GM23338 (cell line): ENCODE results near the gene RP2. TPM values are rescaled to one million over a fixed set of nuclear protein-coding genes. Genes with fewer than 3 reads are reported as not detected.

ENCODE experiments used
- ATAC-seq: fragments of 200-7000 bp; cut with Tn5 transposase; 3 replicates; pipeline ENCODE4 v1.9.1; 2020
- DNase-seq: peaks from one replicate; pipeline ENCODE4 v3.0.0-alpha.2; 2015; ENCODE audit warnings: low spot score
- H2AFZ ChIP-seq: fragments of 200-600 bp; sonication (generic); 2 replicates; pipeline ENCODE4 v1.8.0; 2016; ENCODE audit warnings: antibody characterized with exemption, mild to moderate bottlenecking, moderate library complexity
- H3F3A ChIP-seq: fragments of 200-600 bp; sonication (generic); replicated peaks from 2 replicates; pipeline ENCODE4 v1.8.0; 2017; ENCODE audit warnings: antibody characterized with exemption, mixed run types, low read depth
- H3K27ac ChIP-seq: fragments of 200-600 bp; sonication (generic); 2 replicates; pipeline ENCODE4 v1.6.1; 2016; ENCODE audit warnings: low read depth
- H3K27me3 ChIP-seq: fragments of 200-600 bp; sonication (generic); 2 replicates; pipeline ENCODE4 v1.8.0; 2016; ENCODE audit warnings: mild to moderate bottlenecking, mixed run types, moderate library complexity; ENCODE audit not compliant: insufficient read depth
- H3K36me3 ChIP-seq: fragments of 200-600 bp; sonication (generic); 2 replicates; pipeline ENCODE4 v1.8.0; 2016; ENCODE audit warnings: mild to moderate bottlenecking; ENCODE audit not compliant: insufficient read depth
- H3K4me1 ChIP-seq: fragments of 200-600 bp; sonication (generic); 2 replicates; pipeline ENCODE4 v1.8.0; 2016; ENCODE audit warnings: mild to moderate bottlenecking, moderate library complexity; ENCODE audit not compliant: insufficient read depth
- H3K4me2 ChIP-seq: fragments of 200-600 bp; sonication (generic); 2 replicates; pipeline ENCODE4 v1.7.1; 2017; ENCODE audit warnings: mixed run types
- H3K4me3 ChIP-seq: fragments of 200-600 bp; sonication (generic); 2 replicates; pipeline ENCODE4 v1.6.1; 2016; ENCODE audit warnings: mixed run types
- H3K79me2 ChIP-seq: fragments of 200-600 bp; sonication (generic); replicated peaks from 2 replicates; pipeline ENCODE4 v1.8.0; 2017; ENCODE audit warnings: mild to moderate bottlenecking; ENCODE audit not compliant: insufficient read depth
- H3K9me2 ChIP-seq: fragments of 200-600 bp; sonication (generic); 2 replicates; pipeline ENCODE4 v1.8.0; 2017; ENCODE audit not compliant: insufficient read depth
- H4K20me1 ChIP-seq: fragments of 200-600 bp; sonication (generic); replicated peaks from 2 replicates; pipeline ENCODE4 v1.8.0; 2017; ENCODE audit warnings: mild to moderate bottlenecking; ENCODE audit not compliant: insufficient read depth
- H3K27ac Mint-ChIP-seq: 2 replicates; pipeline ENCODE4 v1.8.0; 2020; ENCODE audit warnings: inconsistent platforms, mild to moderate bottlenecking, moderate library complexity, mixed read lengths
- H3K27me3 Mint-ChIP-seq: 3 replicates; pipeline ENCODE4 v1.8.0; 2022; ENCODE audit warnings: low read depth, mild to moderate bottlenecking, moderate library complexity, mixed read lengths, inconsistent platforms; ENCODE audit not compliant: insufficient read depth, poor library complexity
- H3K36me3 Mint-ChIP-seq: 3 replicates; pipeline ENCODE4 v1.8.0; 2021; ENCODE audit warnings: low read depth, mild to moderate bottlenecking, inconsistent platforms, moderate library complexity, mixed read lengths
- H3K4me1 Mint-ChIP-seq: 3 replicates; pipeline ENCODE4 v1.8.0; 2020; ENCODE audit warnings: mild to moderate bottlenecking, inconsistent platforms, mixed read lengths
- H3K4me3 Mint-ChIP-seq: 3 replicates; pipeline ENCODE4 v1.8.0; 2021; ENCODE audit warnings: moderate library complexity, mild to moderate bottlenecking, inconsistent platforms, mixed read lengths
- H3K9me3 Mint-ChIP-seq: 3 replicates; pipeline ENCODE4 v1.8.0; 2020; ENCODE audit warnings: moderate library complexity, mild to moderate bottlenecking, inconsistent platforms, mixed read lengths
- EZH2 ChIP-seq: fragments of 200-600 bp; sonication (generic); IDR thresholded peaks from one replicate; pipeline ENCODE4 v1.8.0; 2017; ENCODE audit warnings: antibody characterized with exemption, mild to moderate bottlenecking, low read depth; ENCODE audit not compliant: unreplicated experiment
- NANOG ChIP-seq: IDR thresholded peaks from 2 replicates; pipeline ENCODE4 v1.6.1; 2016; ENCODE audit warnings: antibody characterized with exemption, borderline replicate concordance
- POLR2AphosphoS5 ChIP-seq: IDR thresholded peaks from 2 replicates; pipeline ENCODE4 v1.6.1; 2016; ENCODE audit warnings: antibody characterized with exemption, low read depth
- STAT1 ChIP-seq: IDR thresholded peaks from one replicate; pipeline ENCODE4 v1.6.1; 2016; ENCODE audit warnings: antibody characterized with exemption; ENCODE audit not compliant: unreplicated experiment
- ZNF331 ChIP-seq: fragments of 250-450 bp; sonication (Bioruptor Pico); IDR thresholded peaks from 2 replicates; pipeline ENCODE4 v1.5.0; 2020; ENCODE audit warnings: low read depth, mild to moderate bottlenecking, moderate library complexity
- polyA plus RNA-seq: library from polyadenylated mRNA; unstranded; fragments of >200 nt; fragmentation: Nextera tagmentation; extraction: Ambion mirVana; gene quantifications from 2 replicates; pipeline ENCODE4 v1.2.1, GENCODE V29; 2016
- total RNA-seq: library from RNA; depleted of rRNA; stranded (reverse); fragments of >200 nt; shearing (Covaris generic); gene quantifications from 2 replicates; pipeline ENCODE4 v1.2.3, GENCODE V29; 2014
- TF ChIP-seq, protein P1 (sequence below), 2 experiments: fragments of 200-600 bp in 1 of 2; sonication (generic) in 1 of 2; conservative IDR thresholded peaks; 2 replicates each; pipeline versions ENCODE4 v1.5.1 to v1.6.1; 2016 to 2017; ENCODE audit warnings: antibody characterized with exemption in 2 of 2, low read depth in 2 of 2, mild to moderate bottlenecking in 2 of 2, moderate library complexity in 1 of 2
- TF ChIP-seq, protein P2 (sequence below): IDR thresholded peaks from 2 replicates; pipeline ENCODE4 v1.6.1; 2016; ENCODE audit warnings: antibody characterized with exemption

The RP2 gene
- total and polyA plus RNA-seq, 2 experiments from 2014 or later: 4.5 to 12.1 TPM

DNA sequence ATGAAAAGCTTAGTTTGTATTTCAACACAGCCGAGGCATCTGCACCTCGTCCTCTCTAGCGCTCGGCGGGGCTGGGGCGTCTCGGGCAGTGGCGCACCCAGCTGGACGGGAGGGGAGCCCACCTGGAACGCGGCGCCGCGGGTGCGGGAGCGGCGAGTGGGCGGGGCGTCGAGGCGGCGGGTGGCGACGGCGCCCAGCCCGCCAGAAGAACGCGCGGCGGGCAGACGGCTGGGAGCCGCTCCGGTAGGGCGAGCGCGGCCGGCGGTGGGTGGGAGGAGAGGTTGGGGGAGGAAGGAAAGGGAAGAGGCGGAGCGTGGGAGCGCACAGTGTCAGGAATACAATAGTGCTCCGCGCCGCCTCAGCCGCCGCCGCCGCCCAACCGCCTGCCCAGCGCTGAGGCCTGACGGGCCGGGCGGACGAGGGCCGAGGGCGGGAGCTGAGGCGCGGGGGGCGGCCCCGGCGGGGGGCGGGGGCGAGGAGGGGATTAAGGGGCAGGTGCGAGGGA, 75.3 kb downstream of the RP2 start, which contains the start of gene JADE3:
Gene JADE3, plus strand, starts transcription at position 324 of the 505 bp plus-strand sequence. CDS start 72,474 bp downstream, outside the sequence.
- Histone ChIP-seq H3K9me2 (no peaks in the 10 kb centered on the region), H3K4me3 (peak within 1 kb of the TSS; percentile 81), H3K4me2 (peak within 1 kb of the TSS; percentile 90), H4K20me1 (no peaks in the 10 kb centered on the region), H3K36me3 (no peaks in the 10 kb centered on the region), H3F3A (0 out of 2 replicates have a peak, but pooled peaks cover 4% of the 10 kb centered on the region), H3K79me2 (peaks cover 39% of the 10 kb centered on the region), H3K27ac (peak within 1 kb of the TSS; percentile 59; the same call in 1 of the 2 replicates), H2AFZ (peak within 1 kb of the TSS; percentile 72; the same call in 1 of the 2 replicates), H3K4me1 (0 out of 2 replicates have a peak, but pooled peaks cover 6% of the 10 kb centered on the region), H3K27me3 (no peaks in the 10 kb centered on the region)
- H3K4me3 Mint-ChIP-seq: peak within 1 kb of the TSS; percentile 94
- DNase-seq (peak; percentile 78), ATAC-seq (peak; percentile 84)
- H3K27ac Mint-ChIP-seq: no peak within 1 kb of the TSS
- H3K27me3 Mint-ChIP-seq: peaks cover 2% of the 10 kb centered on the region
- H3K4me1 Mint-ChIP-seq: peaks cover 24% of the 10 kb centered on the region
- TF ChIP-seq POLR2AphosphoS5 (0 out of 2 replicates have a peak, but pooled peaks have one; percentile 42), ZNF331 (no peak)
- H3K36me3 Mint-ChIP-seq: no peaks in the 10 kb centered on the region; the same call in 2 of the 3 replicates
- no peaks in the 10 kb centered on the region for H3K9me3 Mint-ChIP-seq

DNA sequence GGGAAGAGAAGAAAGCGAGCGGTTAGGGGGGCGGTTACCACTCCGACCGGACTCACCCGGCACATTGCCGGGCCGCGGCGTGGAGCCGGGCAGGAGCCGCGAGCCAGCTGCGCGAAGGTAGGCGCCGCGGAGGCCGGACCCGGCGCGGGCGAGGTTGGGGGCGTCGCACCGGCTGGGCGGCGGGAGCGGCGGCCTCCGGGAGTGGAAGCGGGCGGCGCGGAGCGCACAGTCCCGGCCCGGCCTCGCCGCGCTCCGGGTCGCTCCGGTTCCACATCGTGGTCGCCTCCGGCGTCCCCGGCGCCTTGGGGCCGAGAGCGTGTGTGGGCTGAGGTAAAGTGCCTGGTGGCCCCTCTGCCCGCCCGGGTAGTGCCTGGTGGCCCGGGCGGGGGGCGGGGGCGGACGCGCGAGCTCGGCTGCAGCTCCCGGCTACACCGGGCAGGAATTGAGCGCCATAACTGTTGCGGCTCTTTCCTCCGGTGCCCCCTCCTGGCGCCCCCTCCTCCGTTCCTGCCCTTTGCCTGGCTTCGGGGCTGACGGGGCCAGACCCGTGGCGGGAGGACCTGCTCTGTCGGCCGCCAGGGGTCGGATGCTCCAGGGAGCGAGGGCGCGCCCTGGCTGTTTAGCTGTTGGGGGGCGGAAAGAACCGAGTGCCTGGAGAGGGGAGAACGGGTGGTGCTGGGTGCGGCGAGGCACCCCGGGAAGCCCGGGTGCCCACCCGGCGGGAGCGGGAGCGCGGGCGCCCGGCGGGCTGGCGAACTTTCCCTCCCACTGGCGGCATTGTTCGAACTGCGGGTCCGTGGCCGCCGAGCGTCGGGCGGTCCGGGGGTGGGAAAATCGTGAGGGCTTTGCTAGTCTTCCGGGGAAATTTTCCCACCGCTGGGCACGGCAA, 76.0 kb downstream of the RP2 start:
- TF ChIP-seq STAT1: no peak
- TF ChIP-seq, protein P1, sequence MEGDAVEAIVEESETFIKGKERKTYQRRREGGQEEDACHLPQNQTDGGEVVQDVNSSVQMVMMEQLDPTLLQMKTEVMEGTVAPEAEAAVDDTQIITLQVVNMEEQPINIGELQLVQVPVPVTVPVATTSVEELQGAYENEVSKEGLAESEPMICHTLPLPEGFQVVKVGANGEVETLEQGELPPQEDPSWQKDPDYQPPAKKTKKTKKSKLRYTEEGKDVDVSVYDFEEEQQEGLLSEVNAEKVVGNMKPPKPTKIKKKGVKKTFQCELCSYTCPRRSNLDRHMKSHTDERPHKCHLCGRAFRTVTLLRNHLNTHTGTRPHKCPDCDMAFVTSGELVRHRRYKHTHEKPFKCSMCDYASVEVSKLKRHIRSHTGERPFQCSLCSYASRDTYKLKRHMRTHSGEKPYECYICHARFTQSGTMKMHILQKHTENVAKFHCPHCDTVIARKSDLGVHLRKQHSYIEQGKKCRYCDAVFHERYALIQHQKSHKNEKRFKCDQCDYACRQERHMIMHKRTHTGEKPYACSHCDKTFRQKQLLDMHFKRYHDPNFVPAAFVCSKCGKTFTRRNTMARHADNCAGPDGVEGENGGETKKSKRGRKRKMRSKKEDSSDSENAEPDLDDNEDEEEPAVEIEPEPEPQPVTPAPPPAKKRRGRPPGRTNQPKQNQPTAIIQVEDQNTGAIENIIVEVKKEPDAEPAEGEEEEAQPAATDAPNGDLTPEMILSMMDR (conservative IDR thresholded peaks at IDR 0.05; ENCODE audit: low read depth in 2 of 2): peak; percentile 41 to 62
- no peaks in the 10 kb centered on the region for H3K9me2 ChIP-seq
- H3K79me2 ChIP-seq: peaks cover 45% of the 10 kb centered on the region

DNA sequence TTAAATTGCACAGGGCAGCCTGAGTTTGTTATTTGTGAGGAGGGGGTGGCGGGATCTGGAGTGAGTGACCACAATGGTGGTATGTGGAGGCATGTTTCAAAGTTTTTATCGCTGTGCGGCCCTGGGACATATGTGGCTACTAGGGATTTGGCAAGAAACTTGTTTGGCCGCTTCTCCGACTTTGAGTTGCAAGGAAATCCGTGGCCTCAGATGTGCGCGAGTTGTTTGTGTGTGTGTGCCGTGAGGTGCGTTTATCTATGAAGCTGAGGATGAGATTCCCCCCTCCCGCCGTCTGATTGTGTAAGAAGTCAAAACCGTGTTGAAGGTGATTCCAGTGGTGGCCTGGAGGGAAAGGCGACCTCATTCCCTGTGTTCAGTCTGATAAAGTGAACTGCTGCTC, 76.8 kb downstream of the RP2 start:
- H3K9me3 Mint-ChIP-seq: no peaks in the 10 kb centered on the region
- ATAC-seq (no peak), DNase-seq (peak; percentile 17)
- peak overlapping the region; percentile 94 for H3K4me3 Mint-ChIP-seq
- H3F3A ChIP-seq: 0 out of 2 replicates have a peak, but pooled peaks cover 4% of the 10 kb centered on the region
- peaks cover 29% of the 10 kb centered on the region for H3K4me1 Mint-ChIP-seq
- peak overlapping the region; percentile 81 for H3K27ac Mint-ChIP-seq
- H3K36me3 Mint-ChIP-seq: peaks cover 1% of the 10 kb centered on the region; the same call in 1 of the 3 replicates
- peak overlapping the region; percentile 81 for H3K4me3 ChIP-seq
- H3K27me3 Mint-ChIP-seq: peaks cover 2% of the 10 kb centered on the region
- H3K4me1 ChIP-seq: 0 out of 2 replicates have a peak, but pooled peaks cover 6% of the 10 kb centered on the region
- H3K79me2 ChIP-seq: peaks cover 53% of the 10 kb centered on the region
- peak overlapping the region; percentile 90 for H3K4me2 ChIP-seq
- no peaks in the 10 kb centered on the region for H3K36me3 ChIP-seq
- H3K27me3 ChIP-seq: no peaks in the 10 kb centered on the region
- H3K9me2 ChIP-seq: no peaks in the 10 kb centered on the region
- H4K20me1 ChIP-seq: no peaks in the 10 kb centered on the region
- no peak overlapping the region for H3K27ac ChIP-seq
- no peak overlapping the region for H2AFZ ChIP-seq
- TF ChIP-seq EZH2 (no peak), NANOG (no peak), ZNF331 (no peak), STAT1 (no peak)
- TF ChIP-seq, protein P1 (conservative IDR thresholded peaks at IDR 0.05; ENCODE audit: low read depth in 2 of 2): no peak
- TF ChIP-seq, protein P2, sequence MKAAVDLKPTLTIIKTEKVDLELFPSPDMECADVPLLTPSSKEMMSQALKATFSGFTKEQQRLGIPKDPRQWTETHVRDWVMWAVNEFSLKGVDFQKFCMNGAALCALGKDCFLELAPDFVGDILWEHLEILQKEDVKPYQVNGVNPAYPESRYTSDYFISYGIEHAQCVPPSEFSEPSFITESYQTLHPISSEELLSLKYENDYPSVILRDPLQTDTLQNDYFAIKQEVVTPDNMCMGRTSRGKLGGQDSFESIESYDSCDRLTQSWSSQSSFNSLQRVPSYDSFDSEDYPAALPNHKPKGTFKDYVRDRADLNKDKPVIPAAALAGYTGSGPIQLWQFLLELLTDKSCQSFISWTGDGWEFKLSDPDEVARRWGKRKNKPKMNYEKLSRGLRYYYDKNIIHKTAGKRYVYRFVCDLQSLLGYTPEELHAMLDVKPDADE: no peak

More for the DNA sequence above, 76.0 kb downstream of the RP2 start:
- no peaks in the 10 kb centered on the region for H3K9me3 Mint-ChIP-seq
- no peaks in the 10 kb centered on the region; the same call in 2 of the 3 replicates for H3K36me3 Mint-ChIP-seq
- no peaks in the 10 kb centered on the region for H3K36me3 ChIP-seq
- H3K27ac Mint-ChIP-seq: no peak overlapping the region
- DNase-seq (peak; percentile 76), ATAC-seq (peak; percentile 79)
- H3K4me1 Mint-ChIP-seq: peaks cover 30% of the 10 kb centered on the region
- H3K4me3 ChIP-seq: peak overlapping the region; percentile 81
- 0 out of 2 replicates have a peak, but pooled peaks cover 6% of the 10 kb centered on the region for H3K4me1 ChIP-seq
- H2AFZ ChIP-seq: no peak overlapping the region
- peaks cover 2% of the 10 kb centered on the region for H3K27me3 Mint-ChIP-seq
- no peaks in the 10 kb centered on the region for H3K27me3 ChIP-seq
- peak overlapping the region; percentile 90 for H3K4me2 ChIP-seq
- peak overlapping the region; percentile 94 for H3K4me3 Mint-ChIP-seq
- H4K20me1 ChIP-seq: no peaks in the 10 kb centered on the region
- no peak overlapping the region for H3K27ac ChIP-seq
- 0 out of 2 replicates have a peak, but pooled peaks cover 4% of the 10 kb centered on the region for H3F3A ChIP-seq
